Motor neuron (in vitro differentiated cells): ENCODE data around the gene TJP2. TPM values are rescaled to one million over a fixed set of nuclear protein-coding genes. Genes with fewer than 3 reads are reported as not detected.

ENCODE experiments used
- ATAC-seq, 8 experiments: fragments of 200-7000 bp; cut with Tn5 transposase; replicated peaks in 6 of 8; 2 replicates each; pipeline ENCODE4 v1.8.0; 2021; ENCODE audit warnings: mild to moderate bottlenecking in 8 of 8, moderate library complexity in 8 of 8
- H3K27ac ChIP-seq, 2 donors: fragments of 250-450 bp; sonication (Bioruptor Pico); 2 replicates each; pipeline ENCODE4 v1.9.0; 2021; ENCODE audit warnings: antibody characterized with exemption in 2 of 2, mild to moderate bottlenecking in 2 of 2, moderate library complexity in 1 of 2
- H3K4me1 ChIP-seq, 2 donors: fragments of 250-450 bp; sonication (Bioruptor Pico); replicated peaks in 1 of 2; 2 replicates each; pipeline ENCODE4 v1.6.1; 2021; ENCODE audit warnings: antibody characterized with exemption in 2 of 2, mild to moderate bottlenecking in 2 of 2, moderate library complexity in 1 of 2
- H3K4me3 ChIP-seq, 5 donors: fragments of 250-450 bp; sonication (Bioruptor Pico); 2 replicates each; pipeline ENCODE4 v1.9.0; 2021; ENCODE audit warnings: antibody characterized with exemption in 5 of 5, mild to moderate bottlenecking in 5 of 5, moderate library complexity in 4 of 5
- WGBS, 10 experiments: fragments of 450-650 bp; shearing (Covaris generic); methylation state at CpG; one replicate each; pipeline ENCODE4 v1.0.0; 2022; 5-methylcytosine and 5-hydroxymethylcytosine counted together
- in situ Hi-C, 9 experiments: fragments of 400-800 bp; cut with MboI; loops; one replicate each; pipeline ENCODE4 v1.15.0; 2021; ENCODE audit warnings: low sequenced_read_pairs in 9 of 9, low pct_unique_long_range_greater_than_20kb in 2 of 9; ENCODE audit not compliant: unreplicated experiment in 9 of 9
- total RNA-seq, 8 experiments: library from RNA; unstranded; fragments of 300-600 nt; gene quantifications; 2 replicates each; pipeline versions ENCODE4 v1.2.3 to v1.2.4, GENCODE V29; 2022

TJP2 gene
- total RNA-seq, 8 experiments from 2014 or later, result 1.8 to 73.0 (median 15.9) TPM

GRCh38 chr9:69221036-69221435 is 47.0 kb downstream of the TJP2 start:
- in situ Hi-C loops, result no loop called here
- Histone ChIP-seq H3K27ac (no peak overlapping the region), H3K4me1 (peaks cover 1 to 5% of the 10 kb centered on the region in 2 donors), H3K4me3 (no peak overlapping the region)
- no peak for ATAC-seq
- WGBS, 10 experiments, result 92 to 100% (median 99%) methylated on average over 2 to 13 of the region's 47 CpGs; no CpG with 5 or more reads in 7 of the 10 experiments

- 20 to 100% (median 98%) methylated on average over 1 to 3 of the region's 8 CpGs; no CpG with 5 or more reads in 4 of the 10 experiments for WGBS, 10 experiments
- Histone ChIP-seq H3K4me3 (no peak overlapping the region), H3K4me1 (no peaks in the 10 kb centered on the region), H3K27ac (no peak overlapping the region)
- peak in 3 of 8 experiments; percentile 71 to 97 (median 92) for ATAC-seq
- in situ Hi-C loops, result no loop called here
Observed at GRCh38 chr9:69222970-69223369, 48.9 kb downstream of the TJP2 start.

DNA sequence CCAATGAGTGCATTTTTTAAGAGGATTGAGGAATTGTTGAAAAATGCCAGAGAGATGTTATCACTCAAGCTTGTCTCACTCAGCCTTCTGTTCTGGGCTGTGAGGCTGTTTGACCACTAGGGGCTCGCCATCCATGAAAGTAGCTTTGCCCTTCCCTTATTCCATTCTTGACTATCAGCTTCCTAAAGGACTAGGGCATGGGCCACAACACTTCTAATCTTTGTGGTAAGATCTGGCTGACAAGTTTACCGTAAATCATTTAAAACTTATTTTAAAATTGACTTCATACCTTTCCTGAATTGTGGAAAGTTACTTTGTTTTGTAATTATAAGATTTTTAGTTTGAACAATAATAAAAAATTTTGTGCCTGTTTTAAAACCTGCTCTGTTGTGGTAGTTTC is 49.5 kb downstream of the TJP2 start:
- peak in 6 of 8 experiments; percentile 29 to 87 (median 74) for ATAC-seq
- no peak overlapping the region for H3K4me3 ChIP-seq
- H3K4me1 ChIP-seq, result no peaks in the 10 kb centered on the region
- H3K27ac ChIP-seq, result no peak overlapping the region
- in situ Hi-C loops, result no loop called here
- WGBS, 10 experiments, result 13 to 100% (median 47%) methylated on average over 1 to 2 of the region's 2 CpGs; no CpG with 5 or more reads in 2 of the 10 experiments

GRCh38 chr9:69229367-69229766 is 55.3 kb downstream of the TJP2 start:
- ATAC-seq, result no peak
- Histone ChIP-seq H3K27ac (no peak overlapping the region), H3K4me3 (no peak overlapping the region), H3K4me1 (peaks cover 8 to 16% of the 10 kb centered on the region in 2 donors)
- in situ Hi-C loops, result no loop called here
- WGBS, 10 experiments, result 60 to 100% (median 75%) methylated on average over 1 to 5 of the region's 5 CpGs; no CpG with 5 or more reads in 2 of the 10 experiments

GRCh38 chr9:69232135-69232534 is 58.1 kb downstream of the TJP2 start:
- Histone ChIP-seq H3K4me3 (no peak overlapping the region), H3K27ac (no peak overlapping the region), H3K4me1 (peaks cover 8 to 16% of the 10 kb centered on the region in 2 donors)
- WGBS, 10 experiments, result 21 to 92% (median 55%) methylated on average over 3 to 6 of the region's 6 CpGs; no CpG with 5 or more reads in 4 of the 10 experiments
- in situ Hi-C loops, result no loop called here
- peak in 2 of 8 experiments; percentile 48 to 52 for ATAC-seq

DNA sequence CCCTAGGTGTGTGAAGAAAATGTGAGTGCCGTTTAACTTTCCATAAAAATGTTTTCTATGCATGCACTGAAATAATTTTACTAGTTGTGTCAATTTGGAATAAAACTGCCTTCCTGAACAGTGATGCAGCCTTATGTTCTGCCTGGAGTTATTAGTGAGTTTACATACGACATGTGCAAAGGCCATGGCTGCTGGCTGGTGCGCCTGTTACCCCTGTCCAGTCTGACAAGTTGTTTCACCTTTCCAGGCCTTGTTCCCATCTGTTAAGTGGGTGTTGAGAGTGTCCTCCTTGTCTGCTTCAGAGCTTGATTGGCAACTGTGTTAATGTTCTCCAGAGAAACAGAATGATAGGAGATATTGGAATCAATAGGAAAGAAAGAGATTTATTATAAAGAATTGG is 60.6 kb downstream of the TJP2 start:
- 60 to 100% (median 100%) methylated on average over 1 to 3 of the region's 3 CpGs; no CpG with 5 or more reads in 1 of the 10 experiments for WGBS, 10 experiments
- Histone ChIP-seq H3K27ac (no peak overlapping the region), H3K4me1 (peaks cover 8 to 16% of the 10 kb centered on the region in 2 donors), H3K4me3 (no peak overlapping the region)
- ATAC-seq, result no peak
- in situ Hi-C loops, result no loop called here

DNA sequence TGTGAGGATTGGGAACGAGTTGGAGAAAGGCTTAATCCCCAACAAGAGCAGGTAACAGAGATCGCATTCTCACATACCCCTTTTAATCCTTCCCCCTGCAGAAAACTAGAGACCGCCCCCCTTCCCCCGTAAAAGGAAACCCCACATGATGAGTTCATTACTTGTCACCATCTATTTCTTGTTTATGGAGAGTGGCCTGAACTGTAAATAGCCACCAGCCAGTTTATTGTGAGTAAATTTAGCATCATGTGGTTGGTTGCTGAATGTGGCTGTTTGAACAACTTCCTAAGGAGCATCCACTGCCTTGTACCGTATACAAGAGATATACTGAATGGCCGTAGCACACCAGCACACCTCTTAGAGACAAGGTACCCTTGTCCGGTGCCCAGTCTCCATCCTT is 62.1 kb downstream of the TJP2 start:
- H3K27ac ChIP-seq, result no peak overlapping the region
- peaks cover 8 to 16% of the 10 kb centered on the region in 2 donors for H3K4me1 ChIP-seq
- 40 to 100% (median 88%) methylated on average over 1 to 5 of the region's 7 CpGs; no CpG with 5 or more reads in 5 of the 10 experiments for WGBS, 10 experiments
- no peak for ATAC-seq
- H3K4me3 ChIP-seq, result no peak overlapping the region
- in situ Hi-C loops, result no loop called here

GRCh38 chr9:69237702-69238295 is 63.7 kb downstream of the TJP2 start:
- no peak overlapping the region for H3K4me3 ChIP-seq
- in situ Hi-C loops, result no loop called here
- H3K4me1 ChIP-seq, result peaks cover 0 to under 1% of the 10 kb centered on the region in 2 donors
- 75 to 100% (median 94%) methylated on average over 1 to 4 of the region's 4 CpGs; no CpG with 5 or more reads in 1 of the 10 experiments for WGBS, 10 experiments
- no peak for ATAC-seq
- no peak overlapping the region for H3K27ac ChIP-seq

DNA sequence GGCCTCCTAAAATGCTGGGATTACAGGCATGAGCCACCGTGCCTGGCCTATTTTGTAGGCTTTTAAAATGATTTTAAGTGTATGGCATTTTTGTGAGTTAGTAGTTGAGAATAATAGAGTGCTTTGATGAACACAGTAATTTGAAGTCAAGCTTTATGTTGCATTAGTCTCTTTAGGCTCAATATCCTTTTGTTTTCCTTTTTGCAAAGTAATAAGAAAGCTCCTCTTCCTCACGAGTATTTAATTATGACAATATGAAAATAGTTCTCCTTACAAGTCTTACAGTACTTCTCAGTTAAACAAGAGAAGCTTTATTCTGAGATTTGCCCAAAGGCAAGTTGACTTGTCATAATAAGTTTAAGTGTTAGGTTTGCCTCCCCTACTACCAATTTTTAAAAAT is 69.0 kb downstream of the TJP2 start:
- no peak for ATAC-seq
- no peak overlapping the region for H3K27ac ChIP-seq
- H3K4me1 ChIP-seq, result no peaks in the 10 kb centered on the region
- H3K4me3 ChIP-seq, result no peak overlapping the region
- WGBS, 10 experiments, result 29 to 100% (median 93%) methylated on average over 1 to 2 of the region's 2 CpGs; no CpG with 5 or more reads in 2 of the 10 experiments
- in situ Hi-C loops, result no loop called here

- Histone ChIP-seq H3K27ac (no peak overlapping the region), H3K4me1 (no peaks in the 10 kb centered on the region), H3K4me3 (no peak overlapping the region)
- in situ Hi-C loops, result no loop called here
- no peak for ATAC-seq
- 92 to 100% (median 100%) methylated on average over 1 to 2 of the region's 2 CpGs; no CpG with 5 or more reads in 3 of the 10 experiments for WGBS, 10 experiments
Observed at GRCh38 chr9:69246629-69247028, 72.6 kb downstream of the TJP2 start.

- ATAC-seq, result no peak
- WGBS, 10 experiments, result 80 to 100% (median 96%) methylated on average over 1 to 19 of the region's 22 CpGs; no CpG with 5 or more reads in 6 of the 10 experiments
- in situ Hi-C loops, result no loop called here
- H3K4me3 ChIP-seq, result no peak overlapping the region
- H3K4me1 ChIP-seq, result no peaks in the 10 kb centered on the region
- no peak overlapping the region for H3K27ac ChIP-seq
Observed at GRCh38 chr9:69248005-69248404, 73.9 kb downstream of the TJP2 start.

- peak in 2 of 8 experiments; percentile 60 to 71 for ATAC-seq
- H3K4me3 ChIP-seq, result no peak overlapping the region
- WGBS, 10 experiments, result 0 to 100% (median 79%) methylated on average over 1 to 5 of the region's 7 CpGs; no CpG with 5 or more reads in 3 of the 10 experiments
- H3K27ac ChIP-seq, result no peak overlapping the region
- H3K4me1 ChIP-seq, result no peaks in the 10 kb centered on the region
- in situ Hi-C loops, result no loop called here
Observed at GRCh38 chr9:69249337-69249736, 75.3 kb downstream of the TJP2 start.

- no peaks in the 10 kb centered on the region for H3K4me1 ChIP-seq
- in situ Hi-C loops, result no loop called here
- H3K4me3 ChIP-seq, result no peak overlapping the region
- no peak overlapping the region for H3K27ac ChIP-seq
- WGBS, 10 experiments, result 14 to 100% (median 100%) methylated on average over 1 to 3 of the region's 3 CpGs; no CpG with 5 or more reads in 1 of the 10 experiments
- ATAC-seq, result no peak
Observed at GRCh38 chr9:69250681-69251080, 76.6 kb downstream of the TJP2 start.

- in situ Hi-C loops, result no loop called here
- Histone ChIP-seq H3K4me1 (no peaks in the 10 kb centered on the region), H3K27ac (no peak overlapping the region), H3K4me3 (no peak overlapping the region)
- WGBS, 10 experiments, result 82 to 100% (median 95%) methylated on average over 3 to 5 of the region's 5 CpGs; no CpG with 5 or more reads in 3 of the 10 experiments
- ATAC-seq, result no peak
Observed at GRCh38 chr9:69252436-69252835, 78.4 kb downstream of the TJP2 start.
